Activated T-helper 1 cell treated with anti-CD3 and anti-CD28 coated beads, Interleukin-2, amount 50 U/mL, for 16 hours (primary cell): ENCODE measurements around the gene MSI2.

Experiments used
- DNase-seq, 2 donors: peaks; one replicate each; pipeline ENCODE4 v3.0.0-alpha.2; 2020; ENCODE audit warnings: low read depth in 1 of 2, low spot score in 1 of 2

The MSI2 gene

DNA sequence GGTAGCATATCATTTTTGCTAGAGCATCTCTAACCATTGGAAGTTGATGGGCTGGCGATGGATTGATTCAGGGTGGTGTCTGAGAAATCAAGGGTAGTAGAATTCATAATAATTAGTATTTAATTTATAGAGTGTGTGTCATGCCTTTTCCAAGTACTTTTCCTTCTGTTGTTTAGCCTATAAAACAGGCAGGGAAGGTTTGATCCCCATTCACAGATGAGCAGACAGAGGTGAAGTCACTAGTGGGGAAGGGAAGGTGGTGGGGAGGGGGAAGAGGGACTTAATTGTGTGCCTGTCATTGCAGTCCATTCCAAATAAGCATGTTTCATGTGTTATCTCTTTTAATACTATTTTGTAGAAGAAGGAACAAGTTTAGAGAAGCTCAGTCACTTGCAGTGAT lies 131.3 kb downstream of the MSI2 start:
- DNase-seq = no peak

DNA sequence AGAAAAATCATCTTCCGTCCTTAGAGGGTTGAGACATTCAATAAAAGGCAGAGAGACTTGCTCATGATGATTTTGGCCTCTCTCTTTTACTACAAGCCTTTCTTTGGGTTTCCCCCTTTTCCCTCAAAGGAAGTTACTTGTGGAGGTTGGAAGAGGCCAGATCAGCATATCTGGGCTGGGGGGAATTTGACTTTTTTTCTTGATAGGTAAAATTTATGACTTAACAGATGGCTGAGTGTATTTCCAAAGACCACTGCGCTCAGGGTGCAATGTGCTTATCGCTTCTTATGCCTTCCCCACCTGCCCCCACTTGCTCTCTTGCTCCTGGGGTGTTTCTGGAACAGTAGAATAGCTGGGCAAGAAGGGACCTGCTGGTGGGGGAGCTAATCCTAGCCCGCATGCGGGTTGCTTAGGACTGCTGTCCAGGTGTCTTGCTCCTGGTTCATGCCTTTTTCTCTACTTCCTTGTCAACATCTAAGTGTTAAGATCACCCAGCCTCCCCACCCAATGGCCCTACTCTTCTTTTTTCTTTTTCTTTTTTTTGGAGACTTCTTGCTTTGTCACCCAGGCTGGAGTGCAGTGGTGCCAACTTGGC lies 131.9 kb downstream of the MSI2 start:
- DNase-seq = no peak

DNA sequence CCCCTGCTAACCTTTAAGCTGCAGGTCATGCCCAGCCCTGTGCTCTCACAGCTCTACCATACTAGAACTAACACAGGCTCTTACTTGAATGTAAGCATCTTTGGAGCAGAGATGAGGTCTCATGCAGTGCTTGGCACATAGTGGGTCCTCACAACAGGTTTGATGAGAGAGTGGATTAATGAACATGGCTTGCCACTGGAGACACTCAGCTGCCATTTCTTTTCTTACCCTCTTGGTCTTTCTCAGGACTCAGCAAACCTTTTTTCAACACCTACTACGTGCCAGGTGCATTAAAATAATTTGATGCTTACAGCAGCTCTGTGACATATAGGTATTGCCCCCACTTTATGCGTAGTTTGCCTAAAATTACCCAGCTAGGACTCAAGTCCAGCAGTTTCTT lies 133.2 kb downstream of the MSI2 start:
- no peak for DNase-seq

DNA sequence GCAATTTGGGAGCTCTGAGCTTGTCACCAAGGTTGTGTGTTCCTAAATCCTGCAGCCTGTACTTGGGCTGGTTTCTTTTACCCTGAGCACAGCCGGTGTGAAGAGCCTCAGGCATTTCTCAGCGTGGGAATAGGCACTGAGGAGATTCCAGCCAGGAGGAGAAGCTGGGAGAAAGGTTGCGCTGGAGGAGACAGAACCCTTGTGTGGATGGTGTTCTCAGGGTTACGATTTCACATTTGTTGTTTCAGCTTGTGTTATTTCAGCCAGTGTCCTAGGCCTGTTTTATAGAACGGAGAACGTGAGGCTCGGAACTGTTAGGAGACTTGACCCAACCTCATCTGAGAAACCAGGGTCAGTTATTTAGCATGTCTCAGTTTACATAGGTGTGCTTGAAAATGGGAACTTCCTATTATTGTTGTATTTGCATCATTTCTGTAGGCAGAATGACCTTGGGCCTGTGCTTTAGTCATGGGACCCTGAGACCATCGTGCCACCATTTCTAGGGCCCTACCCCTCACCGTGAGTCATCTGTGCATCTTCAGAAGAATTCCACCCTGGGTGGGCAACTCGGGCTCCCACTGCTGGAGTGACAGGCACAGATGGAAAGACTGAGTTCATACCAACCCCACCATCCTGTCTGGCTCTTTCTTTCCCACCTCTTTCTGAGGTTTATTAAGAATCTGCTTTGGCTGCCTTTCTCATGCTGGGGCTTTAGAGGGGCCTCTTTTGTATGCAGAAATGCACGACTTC lies 134.9 kb downstream of the MSI2 start:
- DNase-seq = no peak

DNA sequence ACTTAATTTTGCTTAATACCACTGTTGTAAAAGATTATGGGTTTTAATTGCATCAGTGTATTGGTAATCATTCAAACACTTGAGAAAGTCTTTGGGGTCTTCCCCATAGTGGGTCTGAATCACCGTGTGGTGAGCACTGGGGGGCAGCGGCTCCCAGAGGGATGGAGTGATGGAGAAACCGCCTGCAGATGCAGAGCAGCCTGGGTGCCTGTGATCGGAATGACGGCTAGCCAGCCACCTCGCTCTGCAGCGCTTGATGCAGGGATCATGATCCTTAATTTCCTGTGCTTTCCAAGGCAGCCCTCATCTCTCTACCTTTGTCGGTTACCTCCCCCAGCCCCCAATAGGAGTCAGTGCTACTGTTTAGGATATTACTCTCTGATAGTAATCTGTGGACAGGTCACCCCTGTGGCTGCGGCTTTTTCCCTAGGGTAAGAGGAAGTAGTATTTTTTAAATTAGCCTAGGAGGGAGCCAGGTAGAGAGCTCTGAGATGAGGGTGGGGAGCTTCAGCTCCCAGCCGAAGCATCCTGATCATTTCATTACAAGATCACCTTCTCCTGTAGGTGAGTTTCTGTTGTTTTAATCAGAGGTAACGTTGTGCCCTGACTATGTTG lies 135.6 kb downstream of the MSI2 start:
- DNase-seq = no peak

DNA sequence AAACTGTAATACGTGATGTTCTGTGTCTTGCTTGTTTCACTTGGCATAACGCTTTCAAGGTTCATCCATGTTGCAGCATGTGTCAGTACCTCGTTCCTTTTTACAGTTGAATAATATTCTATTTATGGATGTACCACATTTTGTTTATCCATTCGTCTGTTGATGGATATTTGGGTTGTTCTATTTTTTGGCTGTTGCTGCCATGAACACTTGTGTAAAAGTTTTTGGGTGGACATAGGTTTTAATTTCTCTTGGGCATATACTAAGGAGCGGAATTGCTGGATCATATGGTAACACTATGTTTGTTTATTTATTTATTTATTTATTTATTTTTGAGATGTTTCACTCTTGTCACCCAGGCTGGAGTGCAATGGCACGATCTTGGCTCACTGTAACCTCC lies 137.0 kb downstream of the MSI2 start:
- no peak for DNase-seq

DNA sequence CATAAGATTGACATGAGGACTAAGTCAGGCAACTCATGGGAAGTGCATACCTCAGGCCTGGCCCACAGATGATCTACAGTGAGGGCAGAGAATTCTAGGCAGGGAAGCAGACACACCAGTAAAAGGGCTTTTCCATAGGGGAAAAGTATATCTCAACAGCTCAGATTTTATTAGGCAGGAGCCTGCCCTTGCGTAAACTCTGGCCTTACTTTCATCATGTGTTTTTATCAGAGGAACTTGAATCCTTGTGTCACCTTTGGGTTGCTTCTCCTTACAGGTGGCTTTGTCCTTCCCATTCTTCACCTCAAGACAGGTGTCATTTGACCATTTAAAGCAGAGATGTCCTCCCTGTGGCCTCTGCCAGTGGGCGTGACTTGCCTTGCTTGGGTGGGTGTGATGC lies 138.1 kb downstream of the MSI2 start:
- no peak for DNase-seq

DNA sequence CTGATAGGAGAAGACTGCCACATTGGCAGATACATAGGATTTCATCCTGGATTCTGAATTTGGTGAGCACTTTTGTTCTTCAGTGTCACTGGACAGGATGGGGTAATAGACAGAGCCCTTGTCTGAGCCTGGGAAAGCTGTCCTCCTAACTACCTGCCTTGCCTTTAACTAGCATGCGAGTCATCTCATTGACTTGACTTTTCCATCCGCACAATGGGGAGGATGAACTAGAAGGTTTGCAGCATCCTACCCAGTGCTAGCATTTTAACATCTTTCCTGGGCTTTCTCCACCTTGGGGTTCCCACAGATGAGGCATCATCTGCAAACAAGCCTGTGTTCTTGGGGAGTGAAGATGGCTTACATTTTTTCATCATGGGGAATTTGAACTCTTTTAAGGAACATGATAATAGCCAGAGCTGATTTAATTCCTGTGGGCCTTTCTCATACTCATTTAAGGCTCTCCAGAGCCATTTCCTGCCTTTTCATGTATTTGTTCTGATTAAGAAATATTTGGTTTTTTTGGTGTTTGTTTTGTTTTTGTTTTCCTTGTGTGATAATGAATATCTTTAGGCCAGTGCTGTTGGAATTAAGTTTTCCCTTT lies 139.5 kb downstream of the MSI2 start:
- DNase-seq = no peak

DNA sequence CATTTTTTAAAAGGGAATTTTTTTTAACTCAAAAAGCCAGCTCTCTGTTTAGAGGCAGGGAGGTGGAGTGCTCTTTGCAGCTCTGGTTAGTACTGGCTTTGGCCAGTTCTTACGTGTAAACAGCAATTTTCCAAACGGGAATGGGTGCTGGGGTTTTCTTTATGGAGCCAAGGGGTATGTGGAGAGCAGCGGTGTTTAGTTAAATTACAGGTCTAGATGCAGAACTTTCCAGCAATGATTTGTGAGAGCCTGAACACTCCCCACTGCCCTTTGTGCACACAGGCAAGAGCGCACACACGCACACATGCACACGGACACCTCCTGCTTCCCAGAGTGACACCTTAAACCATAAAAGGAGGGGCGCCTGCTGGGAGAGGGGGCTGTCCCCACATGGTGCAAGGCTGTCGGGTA lies 140.2 kb downstream of the MSI2 start:
- DNase-seq = no peak

DNA sequence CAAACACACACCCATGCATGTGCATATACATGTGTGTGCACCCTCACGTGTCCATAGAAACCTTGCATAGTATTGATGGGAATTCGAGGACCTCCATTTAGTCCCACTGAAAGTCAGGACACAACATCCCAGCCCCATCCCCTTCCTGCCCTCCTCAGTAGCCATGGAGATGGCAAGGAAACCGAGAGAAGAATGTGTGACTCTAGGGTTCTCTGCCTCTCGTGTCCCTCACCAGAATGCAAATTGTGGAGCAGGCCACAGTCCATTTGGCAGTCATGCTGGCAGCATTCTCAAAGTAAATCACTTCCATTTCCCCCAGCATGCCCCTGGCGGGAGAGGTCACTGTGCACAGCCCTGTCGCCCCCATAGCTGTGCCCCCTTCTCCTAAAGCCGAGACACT lies 141.1 kb downstream of the MSI2 start:
- no peak for DNase-seq

DNA sequence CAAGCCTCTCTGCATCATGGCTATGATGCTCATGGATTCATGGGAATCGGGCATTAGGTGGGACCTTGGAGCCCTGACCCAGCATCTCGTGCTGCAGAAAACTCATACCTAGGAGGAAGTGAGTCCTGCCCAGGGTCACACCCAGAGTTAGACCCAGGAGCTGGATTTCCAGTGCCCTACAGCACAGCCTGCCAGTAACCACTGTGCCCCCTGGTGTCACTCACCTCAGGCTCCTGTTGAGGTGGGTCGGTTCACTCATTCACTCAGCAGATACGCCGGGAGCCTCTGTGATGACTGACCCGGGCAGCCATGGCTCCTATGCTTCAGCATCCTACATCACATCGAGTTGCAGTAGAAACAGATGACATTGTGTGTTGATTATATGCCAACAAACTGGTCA lies 143.4 kb downstream of the MSI2 start:
- no peak for DNase-seq

DNA sequence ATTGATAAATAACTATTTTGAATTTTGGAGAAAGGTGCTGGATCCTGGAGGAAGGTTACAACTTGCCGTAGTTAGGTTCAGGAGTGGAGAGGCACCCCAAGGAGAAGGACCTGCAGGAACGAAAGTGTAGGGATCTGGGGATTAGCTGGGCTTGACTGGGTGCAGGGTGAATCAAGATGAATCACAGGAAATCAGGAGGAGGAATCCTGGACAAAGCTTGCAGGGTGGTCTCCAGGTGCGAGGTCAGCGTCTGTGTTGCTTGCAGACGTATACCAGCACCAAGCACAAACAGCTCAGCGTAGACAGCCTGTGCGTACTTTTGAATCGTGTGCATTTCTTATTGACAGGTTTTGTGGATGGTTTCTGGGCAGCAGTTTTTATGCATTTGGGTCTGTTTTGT lies 144.3 kb downstream of the MSI2 start:
- DNase-seq = no peak

DNA sequence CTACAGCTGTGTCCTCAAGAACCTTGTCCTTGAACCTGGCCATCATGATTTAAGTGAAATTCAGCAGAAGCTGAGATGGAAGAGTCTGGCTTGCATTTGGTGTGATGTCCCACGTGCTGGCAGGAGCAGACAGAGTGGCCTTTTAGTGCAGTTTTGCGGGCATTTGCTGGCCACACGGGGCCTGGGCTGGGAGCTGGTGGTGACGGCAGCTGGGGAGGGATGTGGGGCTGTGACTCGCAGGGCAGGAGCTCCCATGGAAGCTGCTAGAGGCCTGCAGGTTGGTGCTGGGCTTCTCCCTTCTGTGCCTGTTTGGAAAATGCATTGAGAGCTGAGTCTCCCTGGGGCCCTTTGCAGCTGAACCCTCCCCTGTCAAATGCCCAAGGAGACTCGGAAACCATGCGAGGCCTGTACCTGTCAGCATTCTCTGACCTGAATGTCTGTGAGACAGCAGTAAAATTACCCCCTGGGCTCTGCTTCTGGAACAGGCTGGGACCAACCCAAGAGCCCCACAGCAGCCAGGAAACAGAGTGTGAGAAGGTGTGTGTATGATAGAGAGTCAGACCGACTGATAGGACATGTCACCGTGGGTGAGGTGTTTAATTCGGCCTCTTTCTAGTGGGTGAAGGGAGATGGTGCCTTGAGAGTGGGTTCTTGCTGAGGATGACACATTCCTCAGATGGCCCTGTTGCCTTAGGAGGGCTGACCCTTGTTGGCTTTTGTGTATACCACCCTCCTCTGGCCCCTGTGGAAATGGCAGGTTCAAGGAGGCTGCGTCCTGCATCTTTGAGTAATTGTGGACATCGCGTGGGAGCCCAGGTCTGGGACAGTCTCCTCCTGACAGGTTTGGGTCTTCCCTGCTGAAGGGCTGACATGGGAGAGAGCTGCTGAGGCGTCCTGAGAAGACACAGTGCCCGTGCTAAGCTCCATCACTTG lies 145.5 kb downstream of the MSI2 start:
- DNase-seq = no peak

DNA sequence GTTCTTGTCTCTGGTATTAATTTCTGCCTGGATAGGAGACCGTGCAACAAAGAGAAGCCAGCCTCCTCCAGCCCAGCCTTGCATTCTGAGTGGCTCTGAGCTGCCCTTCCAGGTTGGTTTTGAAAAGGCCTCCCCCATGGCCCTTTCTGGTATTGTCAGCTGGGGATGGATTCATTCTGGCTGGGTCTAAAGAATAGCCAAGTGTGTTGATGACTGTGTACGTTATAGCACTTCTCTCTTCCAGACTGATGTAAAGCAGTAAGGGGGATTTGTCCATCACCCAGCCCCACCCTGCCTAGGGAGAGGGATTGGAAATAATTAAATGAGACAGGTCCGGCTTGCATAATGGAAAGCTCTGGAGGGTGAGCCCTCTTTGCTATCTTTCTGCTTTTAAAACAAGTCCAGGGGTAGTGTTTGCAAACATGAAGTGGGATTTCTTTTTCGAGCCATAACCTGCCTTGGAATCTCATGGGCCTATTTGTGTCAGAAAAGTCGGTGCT lies 146.4 kb downstream of the MSI2 start:
- no peak for DNase-seq

DNA sequence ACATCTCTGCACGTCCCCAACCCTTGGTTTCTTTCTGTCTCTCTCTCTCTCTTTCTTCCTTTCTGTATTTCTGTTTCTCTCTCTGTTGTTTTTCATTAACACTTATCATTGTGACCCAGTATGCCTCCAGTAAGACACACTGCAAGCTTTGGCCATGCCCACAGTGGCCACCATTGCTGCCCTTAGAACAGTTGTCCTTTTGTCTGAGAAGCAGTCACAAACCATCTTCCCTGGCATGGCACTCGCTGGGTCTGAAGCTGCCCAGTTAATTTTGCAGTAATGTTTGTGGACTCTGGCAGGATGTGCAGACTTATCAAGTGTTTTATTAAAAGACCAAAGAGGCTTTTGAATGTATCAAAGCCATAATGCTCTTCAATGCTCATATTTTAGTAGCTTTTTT lies 146.9 kb downstream of the MSI2 start:
- no peak for DNase-seq

DNA sequence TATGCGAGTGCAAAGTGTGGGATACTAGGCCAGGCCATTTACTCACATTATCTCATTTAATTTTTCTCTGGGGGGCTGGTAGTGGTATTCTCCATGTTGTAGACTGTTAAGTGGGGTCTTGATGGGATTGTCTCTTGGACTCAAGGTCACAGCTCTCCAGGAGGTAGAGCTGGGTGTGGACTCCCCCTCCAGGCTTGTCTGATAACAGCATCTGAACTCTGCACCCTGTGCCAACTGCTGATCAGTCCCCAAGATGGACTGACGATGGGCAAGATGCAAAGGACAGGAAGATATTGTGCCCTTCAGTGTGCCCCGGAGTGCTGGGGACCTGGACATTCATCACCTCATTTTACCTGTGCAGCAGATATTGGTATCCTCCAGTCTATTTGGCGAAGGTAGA lies 147.8 kb downstream of the MSI2 start:
- DNase-seq = no peak

DNA sequence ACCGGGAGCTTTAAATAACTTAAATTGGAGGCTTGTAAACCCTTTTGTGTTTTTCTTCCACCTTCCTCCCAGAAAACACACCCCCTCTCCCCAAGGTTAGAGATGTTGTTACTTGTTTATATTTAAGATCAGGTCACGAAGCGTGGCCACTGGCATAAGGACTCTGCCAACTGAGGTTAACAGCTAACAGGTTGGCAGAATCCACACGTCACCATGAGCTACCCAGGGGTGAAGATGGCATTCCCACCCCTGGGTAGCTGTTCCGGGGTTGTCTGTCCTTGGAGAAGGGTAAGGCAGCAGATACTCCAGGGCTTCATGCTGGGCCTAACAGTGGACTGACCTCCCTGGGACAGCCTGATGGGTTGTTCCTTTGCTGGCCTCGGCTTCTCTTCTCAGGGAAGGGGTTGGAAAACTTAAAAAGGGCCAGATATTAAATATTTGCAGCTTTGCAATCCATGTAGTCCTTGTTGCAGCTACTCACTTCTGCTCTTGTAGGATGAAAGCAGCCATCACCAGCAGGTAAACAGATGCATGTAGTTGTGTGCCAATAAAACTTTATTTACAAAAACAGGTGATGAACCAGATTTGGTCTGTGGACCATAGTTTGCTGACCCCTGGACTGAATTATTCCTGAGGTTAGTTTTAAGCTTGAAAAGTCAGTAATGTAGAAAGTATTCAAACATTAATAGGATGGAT lies 148.6 kb downstream of the MSI2 start:
- DNase-seq = no peak

DNA sequence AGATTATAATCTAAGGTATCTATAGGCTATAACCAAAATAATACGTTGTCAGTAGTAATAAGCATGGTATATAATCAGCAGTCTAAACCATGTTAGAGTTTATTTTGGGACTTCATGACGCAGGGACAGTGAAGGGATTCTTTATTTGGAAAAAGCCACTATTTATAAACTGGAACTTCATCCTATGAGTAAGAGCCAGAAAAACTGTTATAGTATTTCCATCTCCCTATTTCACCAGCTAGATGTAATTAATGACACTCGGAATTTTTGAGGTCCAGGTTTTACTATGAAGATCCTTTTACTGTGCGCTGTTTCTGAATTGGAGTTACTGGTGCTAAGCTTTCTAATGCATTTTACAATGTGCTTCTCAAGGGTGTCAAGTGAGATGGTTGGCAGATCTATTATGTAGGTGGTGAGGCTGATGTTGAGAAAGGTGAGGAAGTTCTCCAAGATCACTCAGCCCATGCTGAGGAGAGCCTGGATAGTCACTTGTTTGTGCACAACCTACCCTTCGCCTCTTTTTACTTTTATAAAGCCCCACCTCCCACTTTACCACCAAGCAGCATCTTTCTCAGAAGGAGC lies 149.3 kb downstream of the MSI2 start:
- DNase-seq = no peak

DNA sequence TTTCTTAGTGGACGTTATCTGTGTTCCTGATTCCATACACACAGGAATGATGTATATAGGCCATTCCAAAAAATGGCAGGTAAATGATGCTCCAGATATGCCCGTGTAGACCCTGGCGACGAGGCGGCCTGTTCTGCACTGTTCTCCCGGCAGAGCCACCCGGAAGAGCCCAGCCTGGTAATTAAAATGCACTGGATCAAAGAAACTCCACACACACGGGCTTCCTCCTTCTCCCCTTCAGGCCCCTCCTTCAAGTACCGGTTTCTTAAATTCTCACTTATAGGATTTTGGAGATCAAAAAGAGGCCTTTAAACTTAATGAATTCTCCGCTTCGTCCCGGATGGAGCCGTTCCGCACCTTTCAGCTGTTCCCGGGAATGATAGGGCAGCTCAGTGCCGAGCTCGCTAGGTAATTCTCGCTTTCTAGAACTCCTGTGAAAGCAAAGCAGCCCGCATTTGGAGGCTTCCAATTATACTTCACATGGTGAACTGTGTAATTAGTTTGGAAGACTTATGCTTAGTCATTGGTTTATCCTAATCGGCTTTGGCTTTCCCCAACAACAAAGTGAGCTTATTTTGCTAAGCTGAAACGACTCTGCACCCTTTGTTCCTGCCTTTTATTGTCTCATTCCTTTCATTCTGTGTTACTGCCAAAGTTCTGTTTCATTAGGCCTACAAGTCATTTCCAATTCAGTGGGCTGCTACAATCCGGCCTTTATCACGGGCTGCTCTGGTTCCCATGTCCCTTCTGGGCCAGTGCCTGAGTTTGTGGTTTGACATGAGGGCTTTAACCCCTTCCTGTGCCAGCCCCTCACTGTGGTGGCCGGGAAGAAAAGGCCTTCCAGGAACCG lies 150.0 kb downstream of the MSI2 start:
- DNase-seq = no peak
